GM19468 (cell line): Measurements from ENCODE around the gene PRKCE.

Source experiments
- ATAC-seq: cut with Tn5 transposase; IDR thresholded peaks from one replicate; pipeline ENCODE4 v1.9.1; 2021; ENCODE audit warnings: mild to moderate bottlenecking, moderate library complexity, moderate number of reproducible peaks; ENCODE audit not compliant: unreplicated experiment; ENCODE audit errors: extremely low read depth

PRKCE gene

DNA sequence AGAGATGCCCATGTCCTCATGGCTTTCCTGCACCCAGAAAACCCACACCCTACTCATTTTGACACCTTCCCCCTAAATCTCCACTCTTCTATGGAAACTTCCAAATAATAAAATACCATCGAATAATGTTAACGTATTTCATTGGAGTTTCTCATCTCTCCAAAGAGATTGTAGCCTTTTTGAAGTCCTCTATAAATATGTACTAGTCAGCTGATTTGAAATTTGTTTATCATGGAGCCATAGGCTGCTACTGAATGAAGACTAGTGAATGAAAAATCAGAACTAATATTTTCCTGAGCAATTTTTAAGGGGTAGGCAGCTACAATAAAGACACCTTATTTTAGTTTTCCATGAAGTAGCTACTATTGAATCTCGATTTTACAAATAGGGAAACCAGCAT, 419.6 kb downstream of the PRKCE start:
- no peak for ATAC-seq

DNA sequence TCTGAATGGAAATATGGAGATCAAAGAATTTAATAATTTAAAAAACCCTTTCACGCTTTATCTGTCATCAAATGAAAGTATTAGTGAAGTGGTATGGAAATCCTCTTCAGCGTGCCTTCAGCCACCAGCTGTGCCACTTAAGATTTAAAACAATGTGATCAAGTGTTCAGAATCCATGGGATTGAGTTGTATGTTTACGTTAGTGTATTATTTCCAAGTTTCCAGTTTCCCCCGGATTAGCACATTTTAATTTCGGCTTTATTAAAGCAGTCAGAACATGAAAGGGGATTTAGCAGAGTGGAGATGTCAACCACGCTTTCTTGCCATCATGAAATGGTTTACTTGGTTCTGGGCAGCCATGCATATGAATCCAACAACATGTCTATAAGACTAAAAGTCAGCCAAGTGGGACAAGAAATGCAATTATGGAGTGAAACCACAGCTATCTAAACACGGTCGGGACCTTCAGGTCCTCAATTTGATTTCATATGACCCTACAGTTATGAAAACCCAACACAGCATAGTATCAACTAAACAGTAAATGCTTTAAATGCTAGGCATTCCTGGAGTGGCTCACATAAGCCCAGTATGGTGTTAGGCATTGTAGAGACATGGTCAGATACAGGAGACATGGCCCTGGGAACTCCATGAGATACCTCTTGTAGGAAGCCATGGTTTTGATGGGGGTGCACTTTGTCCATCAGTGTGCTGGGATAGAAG, 420.8 kb downstream of the PRKCE start:
- ATAC-seq, result no peak

DNA sequence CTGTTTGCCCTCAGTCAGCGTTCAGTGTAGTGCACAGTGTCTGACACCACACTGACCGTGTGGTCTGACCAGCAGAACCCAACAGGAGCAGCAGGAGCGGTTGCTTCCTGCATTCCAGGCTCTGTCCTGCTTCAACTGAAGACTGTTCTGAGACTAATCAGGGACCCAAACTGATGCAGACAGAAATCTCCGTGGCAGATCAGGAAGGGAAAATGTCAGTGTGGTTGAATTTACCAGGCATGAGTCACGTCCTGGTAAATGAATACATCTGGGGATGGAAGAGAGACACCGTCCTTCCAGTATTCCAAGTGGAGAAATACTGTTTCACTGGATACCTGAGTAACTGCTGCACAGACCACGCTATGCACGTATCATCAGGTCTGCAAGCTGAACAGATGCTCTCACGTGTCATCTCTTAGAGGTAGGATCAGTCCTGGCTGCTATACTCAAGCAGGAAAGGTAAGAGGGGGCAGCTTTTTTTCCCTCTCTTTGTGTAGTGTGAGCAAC, 422.1 kb downstream of the PRKCE start:
- ATAC-seq, result no peak

DNA sequence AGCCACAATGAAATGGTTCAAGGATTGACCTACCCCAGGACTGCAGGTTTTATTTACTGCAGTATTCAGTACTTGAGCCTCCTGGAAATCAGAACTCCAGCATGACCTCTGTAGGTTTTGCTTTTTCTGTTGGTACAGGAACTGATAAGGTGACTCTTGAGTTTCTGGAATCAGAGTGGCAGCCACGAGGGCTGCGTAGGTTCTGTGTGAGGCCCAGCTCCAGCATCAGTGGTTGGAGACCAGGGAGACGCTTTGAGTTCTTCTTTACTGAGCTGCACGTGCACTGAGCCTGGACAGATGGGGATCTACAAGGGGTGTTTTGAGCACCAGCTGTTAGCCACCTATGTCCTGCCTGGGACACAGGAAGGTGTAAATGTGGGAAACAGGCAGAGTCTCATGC, 423.0 kb downstream of the PRKCE start:
- ATAC-seq, result no peak

DNA sequence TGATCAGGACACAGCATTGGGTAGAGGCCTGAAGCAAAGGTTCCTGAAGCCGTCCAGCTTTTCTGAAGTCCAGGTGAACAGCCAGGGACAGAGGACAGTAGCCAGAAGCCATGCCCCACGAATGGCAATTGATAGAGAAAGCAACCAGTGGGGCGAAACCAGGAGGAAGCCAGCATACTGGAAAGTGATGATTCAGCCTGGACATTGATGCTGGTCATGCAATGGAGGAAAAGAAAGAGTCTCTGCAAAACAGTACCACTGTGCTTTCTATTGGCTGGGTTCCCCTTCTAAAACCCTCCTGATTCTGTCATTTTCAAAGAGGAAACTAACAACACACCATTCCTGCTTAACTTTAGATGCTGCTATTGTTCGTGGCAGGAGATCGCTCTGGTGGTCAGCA, 424.4 kb downstream of the PRKCE start:
- no peak for ATAC-seq

DNA sequence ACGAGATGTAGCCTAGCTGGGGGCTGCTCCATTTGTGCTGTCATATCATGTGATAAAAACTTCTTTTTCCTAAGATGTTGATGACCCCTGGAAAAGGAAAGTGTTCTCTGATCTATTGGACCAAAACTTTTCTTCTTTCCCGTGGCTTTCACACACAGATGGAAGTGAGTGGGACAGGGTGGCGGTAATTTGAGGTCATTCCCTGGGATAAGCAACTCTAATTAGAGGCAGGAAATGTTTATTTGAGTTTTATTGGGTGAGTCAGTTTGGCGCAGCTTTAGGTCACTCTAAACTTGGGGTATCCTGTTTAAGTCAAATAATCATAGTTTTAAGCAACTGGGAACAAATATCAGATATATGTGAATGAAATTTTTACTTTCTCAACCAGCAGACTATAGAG, 424.8 kb downstream of the PRKCE start:
- ATAC-seq, result no peak

DNA sequence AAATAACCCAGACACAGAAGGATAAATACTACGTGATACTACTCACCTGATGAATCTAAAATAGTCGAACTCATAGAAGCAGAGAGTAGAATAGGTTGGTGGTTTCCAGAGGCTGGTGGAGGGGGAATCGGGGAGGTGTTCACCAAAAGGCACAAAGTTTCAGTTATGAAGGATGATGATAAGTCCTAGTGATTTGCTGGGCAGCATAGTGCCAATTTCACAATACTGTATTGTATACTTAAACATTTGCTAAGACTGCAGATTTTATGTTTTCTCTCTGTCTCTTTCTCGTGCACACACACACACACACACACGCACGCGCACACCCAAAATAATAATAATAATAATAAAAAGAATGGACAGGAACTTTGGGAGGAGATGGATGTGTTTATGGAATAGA, 425.4 kb downstream of the PRKCE start:
- ATAC-seq, result no peak

DNA sequence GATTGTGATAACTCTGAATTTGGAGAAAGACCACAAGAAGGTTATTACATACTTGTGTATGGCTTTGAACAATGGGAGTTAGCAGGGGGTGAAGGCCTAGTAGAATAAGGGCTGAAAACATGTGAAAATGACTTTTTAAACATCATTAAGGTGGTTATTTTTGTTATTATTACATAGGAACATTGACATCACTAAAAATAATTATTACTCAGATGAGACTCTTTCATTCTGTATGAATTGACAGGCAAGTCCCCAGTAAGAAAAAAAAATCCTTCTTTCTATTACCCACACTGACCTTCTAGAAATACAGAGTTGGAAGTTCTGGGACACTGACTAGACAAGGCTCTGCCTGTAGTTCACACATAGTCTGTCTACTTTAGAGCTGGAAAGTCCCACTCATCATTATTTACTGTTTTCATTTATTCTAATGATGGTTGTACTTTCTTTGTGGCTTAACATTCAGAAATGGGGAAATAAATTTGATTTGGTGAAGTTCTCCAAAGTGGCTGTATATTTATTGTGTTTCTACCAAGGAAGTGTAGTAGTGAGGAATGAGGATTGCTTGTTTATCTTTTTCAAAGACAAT, 426.1 kb downstream of the PRKCE start:
- ATAC-seq, result no peak

DNA sequence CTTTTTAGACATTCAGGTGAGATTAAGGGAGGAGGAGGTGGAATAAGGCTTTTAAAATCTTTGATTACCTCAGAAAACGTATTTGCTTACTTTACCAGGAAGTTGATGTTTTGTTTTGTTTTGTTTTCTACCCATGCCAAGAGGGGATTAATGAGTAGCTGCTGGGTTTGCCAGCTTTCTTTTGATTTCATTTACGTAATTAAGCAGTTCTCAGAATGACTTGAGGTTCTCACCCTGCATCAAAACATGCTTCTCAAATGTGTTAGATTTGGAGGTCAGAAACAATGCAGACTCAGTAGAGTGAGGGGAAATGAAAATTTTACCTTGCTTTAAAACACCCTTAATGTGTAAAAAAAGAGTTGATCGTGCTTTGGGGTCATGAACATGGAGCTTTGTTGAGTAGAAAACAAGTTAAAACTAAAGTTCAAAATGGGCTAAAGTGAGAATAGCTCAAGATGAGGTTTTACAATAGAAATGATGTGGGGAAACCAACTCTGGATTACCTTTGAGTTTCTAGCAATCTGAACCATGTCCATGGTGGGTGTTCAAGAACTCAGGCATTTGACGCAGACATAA, 428.6 kb downstream of the PRKCE start:
- no peak for ATAC-seq

DNA sequence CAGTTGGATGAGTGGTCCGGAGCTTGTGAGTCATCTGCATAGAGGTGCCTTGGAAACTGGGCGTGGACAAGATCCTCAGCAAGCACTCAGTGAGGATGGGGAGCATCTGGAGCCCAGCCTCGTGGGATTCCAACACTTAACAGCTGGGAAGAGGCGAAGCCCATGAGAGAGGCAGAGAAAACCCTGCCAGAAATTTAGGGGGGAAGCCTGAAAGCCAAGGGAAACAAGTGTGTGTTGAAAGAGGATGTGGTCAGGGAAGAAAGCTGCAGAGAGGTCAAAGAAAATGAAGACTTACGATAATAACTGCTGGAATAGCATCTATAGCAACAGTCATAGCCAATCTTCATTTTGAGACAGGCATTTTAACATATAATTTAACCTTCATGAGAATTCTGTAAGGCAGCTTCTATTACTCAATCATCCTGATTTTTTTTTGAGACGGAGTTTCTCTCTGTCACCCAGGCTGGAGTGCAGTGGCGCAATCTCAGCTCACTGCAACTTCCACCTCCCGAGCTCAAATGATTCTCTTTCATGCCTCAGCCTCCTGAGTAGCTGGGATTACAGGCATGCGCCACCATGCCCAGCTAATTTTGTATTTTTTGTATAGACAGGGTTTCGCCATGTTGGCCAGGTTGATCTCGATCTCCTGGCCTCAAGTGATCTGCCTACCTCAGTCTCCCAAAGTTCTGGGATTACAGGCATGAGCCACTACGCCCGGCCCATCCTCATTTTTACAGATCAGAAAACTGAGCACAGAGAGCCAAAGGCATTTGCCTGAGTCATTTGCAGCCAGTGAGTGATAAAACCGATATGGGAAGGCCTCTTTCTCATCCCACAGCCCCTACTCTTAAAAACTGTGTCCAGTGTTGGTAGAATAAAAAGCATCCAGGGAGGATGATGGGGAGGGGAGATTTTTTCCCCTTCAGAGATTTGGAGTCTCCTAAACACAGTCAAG, 431.3 kb downstream of the PRKCE start:
- ATAC-seq, result no peak

DNA sequence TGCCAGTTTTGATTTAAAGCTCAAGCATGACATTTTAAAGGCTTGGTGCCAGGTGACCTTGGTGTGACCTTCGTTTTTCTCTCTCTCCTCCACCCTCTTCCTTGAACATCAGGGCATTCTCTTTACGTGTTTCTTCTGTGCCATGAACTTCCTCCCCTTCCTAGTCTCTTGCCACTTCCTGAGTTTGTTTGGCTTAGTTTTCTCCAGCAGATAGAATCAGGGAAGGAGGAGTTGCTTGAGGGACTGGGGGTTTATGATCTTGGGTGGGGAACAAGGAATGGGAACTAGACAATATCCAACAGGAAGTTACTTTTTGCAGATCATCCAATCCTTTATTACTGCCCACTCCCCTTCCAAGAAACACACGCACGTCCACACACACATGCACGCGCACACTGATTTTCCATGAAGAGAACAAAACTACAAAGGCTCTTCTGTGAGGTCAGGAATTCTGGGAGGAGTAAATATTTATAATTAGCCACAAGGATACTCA, 435.1 kb downstream of the PRKCE start:
- no peak for ATAC-seq

DNA sequence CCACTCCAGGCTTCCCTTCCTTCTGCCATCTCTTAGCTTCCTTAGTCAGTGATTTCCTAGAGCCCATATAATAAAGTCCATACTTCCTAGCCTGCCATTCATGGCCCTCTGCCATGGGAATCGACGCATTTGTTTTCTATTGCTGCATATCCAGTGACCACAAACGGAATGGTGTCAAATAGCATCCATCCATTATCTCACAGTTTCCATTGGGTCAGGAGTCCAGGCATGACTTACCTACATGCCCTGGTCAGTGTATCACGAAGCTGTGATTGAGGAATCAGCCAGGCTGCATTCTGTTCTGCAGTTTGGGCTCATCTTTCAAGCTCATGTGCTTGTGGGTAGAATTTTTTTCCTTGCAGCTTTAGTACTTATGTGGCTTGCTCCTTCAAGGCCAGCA, 436.0 kb downstream of the PRKCE start:
- no peak for ATAC-seq

DNA sequence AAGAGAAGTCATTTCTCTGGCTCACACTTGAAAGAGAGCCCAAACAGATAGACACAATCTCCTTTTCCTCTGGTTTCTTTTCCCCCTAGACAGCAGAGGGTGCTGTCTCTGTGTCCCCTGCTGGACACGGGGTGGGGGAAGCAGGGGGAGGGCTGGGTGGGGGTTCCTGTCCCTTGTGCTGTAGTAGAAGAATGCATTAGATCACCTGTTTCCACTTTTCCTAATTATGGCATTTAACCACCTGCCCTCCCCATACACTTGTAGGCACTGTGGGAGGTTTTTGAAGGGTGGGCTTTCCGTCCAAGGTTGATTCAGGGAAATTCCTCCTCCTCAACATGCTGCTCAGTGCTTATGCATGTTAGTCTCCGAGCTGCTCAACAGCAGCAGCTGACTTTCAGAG, 439.5 kb downstream of the PRKCE start:
- ATAC-seq, result no peak

DNA sequence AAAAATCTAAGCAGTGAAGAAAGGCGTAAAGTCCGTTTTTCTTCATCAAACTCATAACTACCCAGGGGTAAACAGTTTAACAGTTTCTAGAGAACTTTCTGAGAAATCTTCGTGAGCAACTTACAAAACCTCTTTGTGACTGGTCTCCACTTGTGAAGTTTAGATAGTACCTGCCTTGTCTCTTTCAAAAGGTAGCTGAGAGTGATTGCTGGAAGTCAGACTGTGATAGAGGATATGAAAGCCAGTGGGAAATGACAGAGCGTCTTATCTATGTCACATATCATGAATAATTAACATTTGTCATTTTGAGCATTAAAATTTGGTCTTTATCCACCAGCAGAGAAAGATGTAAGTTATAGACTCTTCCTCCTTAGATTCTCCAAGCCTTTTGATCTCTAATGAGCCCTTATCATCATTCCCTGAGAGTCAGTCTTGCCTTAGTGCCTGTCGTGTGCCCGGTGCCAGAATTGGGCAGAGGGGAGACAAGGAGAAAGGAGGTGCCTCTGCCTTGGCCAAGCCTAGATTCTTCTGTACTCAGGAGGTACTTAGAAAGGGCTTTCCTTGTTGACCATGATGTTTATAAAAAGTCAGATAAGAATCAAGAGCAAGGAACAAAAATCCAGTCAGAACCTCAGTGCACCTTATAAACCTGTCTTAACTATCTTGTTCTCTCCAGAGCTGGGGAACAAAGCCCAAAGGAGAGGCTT, 440.6 kb downstream of the PRKCE start:
- ATAC-seq, result no peak

DNA sequence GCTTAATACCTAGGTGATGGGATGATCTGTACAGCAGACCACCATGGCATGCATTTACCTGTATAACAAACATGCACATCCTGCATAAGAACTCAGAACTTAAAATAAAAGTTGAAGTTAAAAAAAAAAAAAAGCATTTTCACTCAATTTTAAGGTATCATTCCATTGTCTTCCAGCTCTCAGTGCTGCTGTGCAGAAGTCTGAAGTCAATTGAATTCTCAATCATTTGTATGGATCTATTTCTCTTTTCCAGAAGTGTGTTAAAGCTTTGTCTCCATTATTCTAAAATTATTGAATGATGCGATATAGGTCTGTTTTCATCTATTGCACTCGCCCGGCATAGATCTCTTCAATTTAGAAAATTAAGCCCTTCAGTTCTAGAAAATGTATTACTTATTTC, 443.2 kb downstream of the PRKCE start:
- ATAC-seq, result no peak

DNA sequence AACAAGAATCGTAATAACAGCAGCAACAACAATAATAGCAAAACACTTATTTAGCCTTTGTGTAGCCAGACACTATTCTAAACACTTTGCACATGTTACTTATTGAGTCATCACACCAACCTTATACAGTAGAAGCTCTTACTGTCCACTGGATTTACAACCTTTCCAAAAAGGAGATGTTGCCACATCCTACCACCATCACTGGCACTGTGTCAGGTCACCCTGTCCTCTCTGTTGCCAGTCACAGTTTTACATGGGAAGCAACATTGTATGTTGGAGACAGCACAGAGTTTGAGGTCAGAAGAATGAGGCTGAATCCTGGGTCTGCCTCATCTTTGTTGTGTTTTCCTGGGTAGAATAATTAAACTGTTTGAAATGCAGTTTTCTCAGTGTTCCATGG, 444.4 kb downstream of the PRKCE start:
- ATAC-seq, result no peak

DNA sequence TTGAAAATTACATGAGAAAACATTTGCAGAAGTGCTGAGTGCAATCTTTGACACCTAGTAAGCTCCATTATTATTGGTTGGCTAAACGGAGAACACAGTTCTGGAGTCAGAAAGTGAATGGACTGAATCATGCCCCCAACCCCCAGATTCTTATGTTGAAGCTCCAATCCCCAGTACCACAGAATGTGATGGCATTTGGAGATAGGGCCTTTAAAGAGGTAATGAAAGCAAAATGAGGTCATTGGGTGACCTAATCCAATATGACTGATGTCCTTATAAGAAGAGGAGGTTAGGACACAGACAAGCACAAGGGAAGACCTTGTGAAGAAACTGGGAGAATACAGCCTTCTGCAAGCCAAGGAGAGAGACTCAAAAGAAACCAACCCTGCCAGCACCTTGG, 444.8 kb downstream of the PRKCE start:
- ATAC-seq, result no peak

DNA sequence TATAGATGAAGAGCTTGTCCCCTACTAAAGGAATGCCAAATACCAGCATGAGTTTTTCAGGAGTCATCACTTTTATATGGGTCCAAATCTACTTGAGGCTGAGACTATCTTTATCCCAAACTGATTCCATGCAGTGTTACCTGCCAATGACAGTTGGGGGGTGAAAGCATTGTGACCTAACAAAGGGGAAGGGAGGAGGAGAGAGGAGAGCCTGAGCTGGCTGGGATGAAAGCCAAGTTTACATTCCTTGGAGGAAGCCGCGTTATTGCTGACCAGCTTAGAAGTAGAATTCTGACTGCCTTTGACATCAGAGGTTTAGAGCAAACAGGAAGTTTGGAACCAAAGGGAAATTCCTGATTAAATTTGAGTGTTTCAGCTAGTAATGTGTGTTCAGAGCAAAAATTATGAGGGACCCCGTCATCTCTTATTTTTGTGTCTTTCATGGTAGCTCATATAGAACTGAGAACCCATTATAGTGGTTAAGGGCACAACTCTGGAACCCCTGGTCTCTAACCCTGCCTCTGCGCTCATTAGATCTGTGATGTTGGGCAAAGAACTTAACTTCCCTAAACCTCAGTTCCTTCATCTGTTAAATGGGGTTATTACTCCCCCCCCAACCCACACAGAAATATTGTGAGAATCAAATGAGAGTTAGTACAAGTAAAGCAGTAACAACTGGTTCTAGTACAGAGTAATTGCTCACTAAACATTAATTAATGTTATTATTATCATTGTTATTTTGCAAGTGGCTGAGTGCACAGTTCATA, 446.4 kb downstream of the PRKCE start:
- ATAC-seq, result no peak

DNA sequence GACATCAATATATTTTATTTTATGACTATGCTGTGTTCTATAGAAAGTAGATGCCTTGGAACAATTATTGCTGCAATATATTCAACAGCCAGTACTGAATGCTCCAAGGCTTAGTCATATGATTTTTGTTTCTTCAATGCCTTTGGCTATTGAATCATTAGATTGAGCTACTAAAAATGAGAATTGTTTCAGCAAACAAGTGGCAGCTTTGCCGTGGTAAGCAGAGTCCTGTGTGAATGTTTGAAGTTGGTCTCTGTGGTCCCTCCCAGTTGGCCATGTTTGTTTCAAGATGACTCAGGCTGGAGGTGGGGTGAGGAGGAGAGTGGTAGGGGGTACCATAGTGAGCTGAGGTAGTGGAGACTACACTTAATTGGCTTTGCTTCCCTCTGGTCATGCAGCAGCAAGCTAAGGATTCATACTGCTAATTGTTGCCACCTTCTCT, 447.2 kb downstream of the PRKCE start:
- ATAC-seq, result no peak
